HG02981 (cell line): Measurements from ENCODE around the gene CTDSP1.

Experiments used
- ATAC-seq: cut with Tn5 transposase; IDR thresholded peaks from one replicate; pipeline ENCODE4 v1.9.1; 2021; ENCODE audit warnings: mild to moderate bottlenecking, moderate library complexity; ENCODE audit not compliant: unreplicated experiment

The CTDSP1 gene

DNA sequence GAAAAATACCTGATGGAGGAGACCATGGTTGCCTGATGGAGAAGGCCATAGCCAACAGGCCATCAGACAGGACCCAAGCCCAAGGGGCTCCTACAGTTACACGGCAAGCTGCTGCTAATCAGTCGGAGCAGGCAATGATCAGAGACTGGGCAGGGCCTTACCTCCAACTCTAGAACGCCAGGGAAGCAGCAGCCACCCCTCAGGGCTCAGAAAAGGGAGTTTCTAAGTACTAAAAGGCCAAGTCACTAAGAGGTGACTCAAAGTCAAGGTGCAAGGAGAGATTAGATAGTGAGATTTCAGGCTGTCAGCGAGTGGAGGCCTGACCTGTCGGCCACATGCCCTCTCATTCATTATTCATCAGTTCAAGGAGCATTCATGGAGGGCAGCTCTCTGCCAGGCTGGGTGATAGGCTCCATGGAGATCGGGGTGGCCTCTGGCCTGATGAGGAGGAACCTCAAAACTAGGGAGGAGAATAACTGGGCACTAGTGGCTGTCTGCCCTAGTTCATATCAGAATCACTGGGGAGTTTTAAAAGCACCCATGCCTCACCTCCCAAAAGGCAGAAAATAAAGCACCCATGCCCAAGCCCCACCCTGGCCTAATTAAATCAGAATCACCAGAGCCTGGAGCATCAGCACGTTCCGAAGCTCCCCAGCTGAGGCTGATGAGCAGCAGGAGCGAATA is 22.9 kb downstream of the CTDSP1 start:
- ATAC-seq: no peak

DNA sequence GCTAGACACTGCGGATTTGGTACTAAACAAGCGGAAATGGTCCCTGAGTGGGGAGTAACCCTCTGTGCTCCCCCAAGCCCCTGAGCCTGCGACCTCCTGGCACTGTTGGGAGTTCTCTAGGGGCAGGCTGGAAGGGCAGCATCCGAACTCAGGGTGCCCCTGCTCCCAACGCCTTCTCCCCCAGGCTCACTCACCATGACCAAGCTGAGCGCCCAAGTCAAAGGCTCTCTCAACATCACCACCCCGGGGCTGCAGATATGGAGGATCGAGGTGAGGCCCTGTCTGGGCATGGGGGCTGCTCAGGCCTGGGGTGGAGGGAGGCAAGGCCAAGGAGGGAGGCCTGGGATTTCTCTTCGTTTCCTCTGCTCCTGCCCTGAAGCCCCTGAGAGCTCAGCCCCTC is 23.9 kb downstream of the CTDSP1 start:
- ATAC-seq: no peak

DNA sequence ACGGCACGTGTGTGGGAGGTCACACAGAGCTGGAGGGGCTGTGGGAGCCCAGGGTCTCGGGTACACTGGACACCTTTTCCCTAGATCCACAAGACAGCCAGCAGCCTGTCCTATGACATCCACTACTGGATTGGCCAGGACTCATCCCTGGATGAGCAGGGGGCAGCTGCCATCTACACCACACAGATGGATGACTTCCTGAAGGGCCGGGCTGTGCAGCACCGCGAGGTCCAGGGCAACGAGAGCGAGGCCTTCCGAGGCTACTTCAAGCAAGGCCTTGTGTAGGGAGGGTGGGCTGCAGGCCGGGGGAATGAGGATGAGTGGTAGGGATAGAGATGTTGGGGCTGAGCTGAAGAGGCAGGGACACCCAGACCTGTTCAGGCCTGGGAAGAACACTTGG is 25.9 kb downstream of the CTDSP1 start:
- ATAC-seq: no peak

DNA sequence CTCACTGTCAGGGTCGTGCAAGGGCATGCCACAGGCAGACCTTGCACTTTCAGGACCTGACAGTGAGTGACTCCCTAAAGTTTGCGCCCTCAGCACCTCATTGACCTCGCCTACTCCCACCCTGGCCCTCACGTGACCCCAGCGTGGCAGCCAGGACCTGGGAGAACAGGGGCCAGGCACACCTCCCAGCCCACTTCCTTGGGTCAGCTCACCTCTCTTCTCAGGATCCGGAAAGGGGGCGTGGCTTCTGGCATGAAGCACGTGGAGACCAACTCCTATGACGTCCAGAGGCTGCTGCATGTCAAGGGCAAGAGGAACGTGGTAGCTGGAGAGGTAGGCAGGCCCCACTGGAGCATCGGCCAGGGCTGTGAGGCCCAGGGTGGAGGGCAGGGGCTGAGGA is 28.1 kb downstream of the CTDSP1 start:
- no peak for ATAC-seq

DNA sequence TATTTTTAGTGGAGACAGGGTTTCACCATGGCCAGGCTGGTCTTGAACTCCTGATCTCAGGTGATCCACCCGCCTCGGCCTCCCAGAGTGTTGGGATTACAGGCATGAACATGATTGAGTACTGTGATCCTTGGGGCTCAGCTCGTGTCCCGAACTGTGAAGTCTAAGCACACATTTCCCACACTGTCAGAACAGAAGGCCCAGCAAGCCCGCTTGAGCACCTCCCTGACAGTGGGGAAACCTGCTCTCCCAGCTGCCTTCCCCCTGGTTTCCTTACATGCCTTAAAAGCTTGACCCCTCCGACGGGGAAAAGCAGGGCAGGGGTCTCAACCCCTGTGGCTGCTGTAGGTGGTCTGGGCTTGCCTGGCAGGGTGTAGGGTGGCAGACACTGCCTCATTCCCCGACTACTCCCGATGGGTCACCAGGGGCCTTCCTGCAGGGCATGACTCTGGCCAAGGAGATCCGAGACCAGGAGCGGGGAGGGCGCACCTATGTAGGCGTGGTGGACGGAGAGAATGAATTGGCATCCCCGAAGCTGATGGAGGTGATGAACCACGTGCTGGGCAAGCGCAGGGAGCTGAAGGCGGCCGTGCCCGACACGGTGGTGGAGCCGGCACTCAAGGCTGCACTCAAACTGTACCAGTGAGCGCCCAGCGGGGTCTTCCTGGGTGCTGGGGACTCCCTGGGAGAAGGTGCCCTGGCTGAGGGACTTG is 29.3 kb downstream of the CTDSP1 start:
- no peak for ATAC-seq

DNA sequence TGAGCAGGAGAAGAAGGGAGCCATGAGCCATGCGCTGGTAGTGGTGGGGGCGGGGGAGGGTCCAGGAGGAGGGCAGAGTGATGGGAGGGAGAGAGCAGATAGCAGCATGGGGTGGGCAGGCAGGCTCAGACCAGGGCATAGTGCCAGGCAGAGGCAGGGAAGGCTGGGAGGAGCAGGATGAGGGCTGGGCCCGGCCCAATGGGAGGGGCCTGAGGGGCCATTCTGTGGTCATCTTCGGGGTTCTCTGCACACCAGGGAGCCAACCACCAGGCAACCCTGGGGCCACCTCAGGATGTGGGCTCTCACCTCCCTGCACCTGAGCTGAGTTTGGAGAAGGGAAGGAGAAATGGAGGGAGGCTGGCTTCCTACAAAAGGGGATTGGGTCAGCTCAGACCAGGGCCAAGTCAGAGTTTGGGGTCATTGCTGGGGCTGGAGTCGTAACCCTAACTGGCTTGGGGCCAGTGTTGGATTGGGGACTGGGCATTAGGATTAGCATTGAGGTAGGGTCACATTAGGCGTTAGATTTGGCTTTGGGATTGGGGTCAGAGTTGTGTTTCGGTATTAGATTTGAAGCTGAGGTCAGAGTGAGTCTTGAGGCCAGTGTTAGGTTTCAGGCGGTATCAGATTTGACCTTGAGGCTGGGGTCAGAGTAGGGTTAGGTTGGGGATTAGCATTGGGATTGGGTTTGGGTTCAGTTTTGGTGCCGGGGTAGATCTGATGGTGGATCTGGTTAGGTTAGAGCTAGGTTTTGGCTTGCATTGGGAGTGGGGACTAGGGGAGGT is 30.4 kb downstream of the CTDSP1 start:
- ATAC-seq: no peak

DNA sequence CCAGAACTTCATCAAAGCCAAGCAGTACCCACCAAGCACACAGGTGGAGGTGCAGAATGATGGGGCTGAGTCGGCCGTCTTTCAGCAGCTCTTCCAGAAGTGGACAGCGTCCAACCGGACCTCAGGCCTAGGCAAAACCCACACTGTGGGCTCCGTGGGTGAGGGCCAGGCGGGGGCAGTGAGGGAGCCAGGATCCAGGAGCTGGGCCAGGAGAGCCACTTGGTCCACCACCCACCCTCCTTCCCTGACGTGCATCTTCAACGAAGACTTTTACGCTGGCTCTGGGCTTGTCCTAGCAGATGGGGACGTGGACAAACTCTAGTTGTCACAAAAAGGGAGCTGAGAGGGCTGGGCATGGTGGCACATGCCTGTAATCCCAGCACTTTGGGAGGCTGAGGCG is 31.1 kb downstream of the CTDSP1 start:
- ATAC-seq: no peak

DNA sequence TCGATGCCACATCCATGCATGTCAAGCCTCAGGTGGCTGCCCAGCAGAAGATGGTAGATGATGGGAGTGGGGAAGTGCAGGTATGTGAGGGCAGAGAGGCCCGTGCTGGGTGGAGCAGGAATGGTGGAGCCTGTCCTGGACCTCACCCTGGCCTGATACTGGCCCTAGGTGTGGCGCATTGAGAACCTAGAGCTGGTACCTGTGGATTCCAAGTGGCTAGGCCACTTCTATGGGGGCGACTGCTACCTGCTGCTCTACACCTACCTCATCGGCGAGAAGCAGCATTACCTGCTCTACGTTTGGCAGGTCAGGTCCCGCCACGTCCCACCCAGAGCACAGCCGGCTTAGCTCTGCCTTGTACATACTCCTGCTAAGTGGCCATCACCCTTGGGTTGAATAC is 32.2 kb downstream of the CTDSP1 start:
- ATAC-seq: no peak

DNA sequence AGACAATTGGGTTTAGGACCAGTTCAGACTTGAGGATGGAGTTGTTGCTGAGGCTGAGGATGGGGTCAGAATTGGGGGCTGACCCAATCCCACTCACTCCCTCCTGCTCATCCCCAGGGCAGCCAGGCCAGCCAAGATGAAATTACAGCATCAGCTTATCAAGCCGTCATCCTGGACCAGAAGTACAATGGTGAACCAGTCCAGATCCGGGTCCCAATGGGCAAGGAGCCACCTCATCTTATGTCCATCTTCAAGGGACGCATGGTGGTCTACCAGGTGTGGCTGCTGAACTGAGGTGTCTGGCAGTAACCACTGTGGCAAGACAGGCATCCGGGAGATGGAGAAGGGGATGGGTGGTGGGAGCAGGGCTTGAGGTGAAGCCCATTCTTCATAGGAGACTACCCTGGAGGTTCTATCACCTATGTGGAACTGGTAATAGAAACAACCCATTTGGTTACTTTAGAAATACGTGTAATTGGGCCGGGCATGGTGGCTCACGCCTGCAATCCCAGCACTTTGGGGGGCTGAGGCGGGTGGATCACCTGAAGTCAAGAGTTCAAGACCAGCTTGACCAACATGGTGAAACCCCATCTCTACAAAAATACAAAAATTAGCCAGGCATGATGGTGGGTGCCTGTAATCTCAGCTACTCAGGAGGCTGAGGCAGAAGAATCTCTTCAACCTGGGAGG is 33.2 kb downstream of the CTDSP1 start:
- no peak for ATAC-seq

DNA sequence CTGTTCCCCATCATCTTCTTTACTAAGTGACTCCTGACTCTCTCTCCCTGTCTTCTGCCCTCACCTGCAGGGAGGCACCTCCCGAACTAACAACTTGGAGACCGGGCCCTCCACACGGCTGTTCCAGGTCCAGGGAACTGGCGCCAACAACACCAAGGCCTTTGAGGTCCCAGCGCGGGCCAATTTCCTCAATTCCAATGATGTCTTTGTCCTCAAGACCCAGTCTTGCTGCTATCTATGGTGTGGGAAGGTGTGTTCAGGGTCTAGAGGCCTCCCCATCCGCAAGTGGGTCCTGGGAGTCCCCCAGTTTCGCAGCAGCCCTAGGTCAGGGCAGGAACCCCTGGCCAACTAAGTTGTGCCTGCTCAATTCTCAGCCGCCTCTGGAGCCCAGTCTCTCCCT is 34.8 kb downstream of the CTDSP1 start:
- no peak for ATAC-seq

DNA sequence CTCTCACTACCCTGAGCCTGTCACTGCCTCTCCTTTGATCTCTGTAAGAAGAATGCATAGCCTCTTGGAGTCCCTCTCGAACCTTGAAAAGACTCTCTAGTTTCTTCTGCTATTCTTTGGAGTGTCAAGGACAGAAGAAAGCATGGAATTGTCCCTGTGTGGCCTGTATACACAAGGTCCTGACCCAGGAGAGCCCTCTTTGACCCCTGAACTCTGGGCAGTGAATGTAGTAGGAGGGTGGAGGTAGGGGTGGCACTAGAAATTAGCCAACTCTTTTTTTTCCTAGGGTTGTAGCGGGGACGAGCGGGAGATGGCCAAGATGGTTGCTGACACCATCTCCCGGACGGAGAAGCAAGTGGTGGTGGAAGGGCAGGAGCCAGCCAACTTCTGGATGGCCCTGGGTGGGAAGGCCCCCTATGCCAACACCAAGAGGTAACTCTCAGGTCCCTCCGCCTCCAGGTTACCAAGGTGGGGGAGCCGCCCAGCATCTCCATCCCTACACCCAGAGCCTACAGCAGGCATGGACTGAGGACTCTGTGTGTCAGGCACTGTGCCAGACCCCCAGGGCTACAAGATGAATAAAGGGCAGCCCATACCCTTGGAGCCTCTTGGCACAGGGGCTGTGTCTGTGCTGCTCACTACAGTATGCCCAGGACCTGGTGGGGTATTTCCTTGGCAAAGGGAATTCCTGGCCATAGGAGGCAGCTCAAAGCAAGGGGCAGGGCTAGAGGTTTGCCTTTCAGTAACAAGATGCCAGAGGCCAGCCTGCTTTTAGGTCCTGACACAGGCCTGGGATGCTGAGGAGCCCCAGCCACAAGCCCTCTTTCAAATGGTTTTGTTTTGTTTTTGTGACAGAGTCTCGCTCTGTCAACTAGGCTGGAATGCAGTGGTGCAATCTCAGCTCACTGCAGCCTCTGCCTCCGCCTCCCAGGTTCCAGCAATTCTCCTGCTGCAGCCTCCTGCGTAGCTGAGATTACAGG is 35.6 kb downstream of the CTDSP1 start:
- no peak for ATAC-seq

DNA sequence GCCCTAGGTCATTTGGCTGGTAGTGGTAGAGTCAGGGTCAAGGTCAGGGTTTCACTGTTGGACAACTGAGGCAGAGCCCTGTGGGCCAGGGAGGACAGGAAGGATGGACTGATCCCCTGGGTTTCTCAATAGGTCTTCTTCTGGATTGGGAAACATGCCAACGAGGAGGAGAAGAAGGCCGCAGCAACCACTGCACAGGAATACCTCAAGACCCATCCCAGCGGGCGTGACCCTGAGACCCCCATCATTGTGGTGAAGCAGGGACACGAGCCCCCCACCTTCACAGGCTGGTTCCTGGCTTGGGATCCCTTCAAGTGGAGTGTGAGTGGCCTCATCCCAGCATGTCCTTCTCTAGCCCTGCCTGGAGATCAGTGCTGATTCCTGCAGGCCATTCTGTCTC is 37.3 kb downstream of the CTDSP1 start:
- no peak for ATAC-seq

DNA sequence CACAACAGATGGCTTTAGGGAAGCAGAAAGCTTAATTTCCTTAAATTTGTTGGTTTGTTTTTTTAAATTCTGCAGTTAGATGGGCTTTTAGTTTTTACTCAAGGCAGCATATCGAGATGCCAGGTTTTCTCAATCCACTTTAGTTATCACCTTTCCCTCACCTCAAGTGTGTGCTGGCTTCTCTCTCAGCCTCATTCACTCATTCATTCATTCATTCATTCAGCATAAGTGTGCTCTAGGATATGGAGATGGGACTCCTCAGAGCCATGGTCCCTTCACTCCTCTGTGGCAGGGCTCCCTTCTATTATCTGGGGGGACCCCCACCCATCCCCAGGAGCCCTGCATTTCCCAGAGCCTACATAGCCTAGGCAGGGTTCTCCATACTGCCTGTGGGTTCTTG is 38.3 kb downstream of the CTDSP1 start:
- ATAC-seq: no peak

DNA sequence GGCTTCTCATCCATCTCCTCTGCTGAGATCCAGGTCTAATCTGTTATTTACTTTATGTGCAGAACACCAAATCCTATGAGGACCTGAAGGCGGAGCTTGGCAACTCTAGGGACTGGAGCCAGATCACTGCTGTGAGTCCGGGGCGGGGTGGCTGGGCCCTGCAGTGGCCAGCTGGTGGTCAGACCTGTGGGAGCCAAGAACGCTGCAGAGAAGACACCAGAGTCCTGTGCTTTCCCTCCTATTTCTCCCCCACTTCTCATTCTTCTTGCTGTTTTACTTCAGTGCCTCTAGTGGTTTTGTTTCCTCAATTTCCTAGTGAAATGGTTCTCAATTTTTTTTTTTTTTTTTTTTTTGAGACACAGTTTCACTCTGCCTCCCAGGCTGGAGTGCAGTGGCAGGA is 38.9 kb downstream of the CTDSP1 start:
- no peak for ATAC-seq

DNA sequence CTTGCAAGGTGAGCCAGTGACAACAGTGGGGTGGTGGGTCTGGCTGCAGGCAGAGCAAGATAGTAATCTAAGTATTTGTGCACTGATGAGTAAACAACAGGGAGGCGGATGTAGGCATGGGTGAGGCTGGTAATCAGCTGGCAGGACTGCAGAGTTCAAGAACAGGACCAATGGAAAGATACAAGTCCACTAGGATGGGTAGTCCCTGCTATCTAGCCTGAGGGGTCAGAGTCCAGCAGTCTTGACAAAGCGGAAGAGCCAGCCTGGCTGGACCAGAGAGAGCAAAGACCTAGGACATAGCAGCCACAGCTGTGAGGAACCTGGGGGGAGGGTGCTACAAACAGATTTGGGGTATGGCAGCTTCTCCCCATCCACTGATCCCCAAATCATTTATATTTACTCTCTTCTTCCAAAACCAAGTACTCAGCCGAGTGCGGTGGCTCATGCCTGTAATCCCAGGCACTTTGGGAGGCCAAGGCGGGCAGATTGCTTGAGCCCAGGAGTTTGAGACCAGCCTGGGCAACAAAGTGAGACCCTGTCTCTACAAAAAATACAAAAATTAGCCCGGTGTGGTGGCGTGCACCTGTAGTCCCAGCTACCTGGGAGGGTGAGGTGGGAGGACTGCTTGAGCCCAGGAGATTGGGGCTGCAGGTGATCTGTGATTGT is 45.2 kb downstream of the CTDSP1 start:
- ATAC-seq: no peak

DNA sequence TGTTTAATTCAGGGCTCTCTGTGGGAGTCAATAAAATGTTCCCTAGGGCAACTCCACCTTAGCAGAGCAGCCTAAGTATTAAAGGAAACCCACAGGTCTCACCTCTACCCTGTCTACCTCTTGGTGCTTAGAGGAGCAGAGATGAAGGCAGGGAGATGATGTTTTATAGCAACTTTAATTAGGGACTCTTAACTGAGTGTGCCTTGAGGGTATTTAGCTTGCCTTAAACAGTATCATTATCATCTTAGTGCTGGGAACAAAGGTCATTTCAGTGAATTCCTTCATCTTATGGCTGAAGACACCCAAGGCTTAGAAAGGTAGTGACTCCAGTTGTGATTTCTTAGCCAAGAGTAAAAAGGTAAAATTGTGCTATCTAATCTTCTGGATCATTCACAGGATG is 45.9 kb downstream of the CTDSP1 start:
- no peak for ATAC-seq

DNA sequence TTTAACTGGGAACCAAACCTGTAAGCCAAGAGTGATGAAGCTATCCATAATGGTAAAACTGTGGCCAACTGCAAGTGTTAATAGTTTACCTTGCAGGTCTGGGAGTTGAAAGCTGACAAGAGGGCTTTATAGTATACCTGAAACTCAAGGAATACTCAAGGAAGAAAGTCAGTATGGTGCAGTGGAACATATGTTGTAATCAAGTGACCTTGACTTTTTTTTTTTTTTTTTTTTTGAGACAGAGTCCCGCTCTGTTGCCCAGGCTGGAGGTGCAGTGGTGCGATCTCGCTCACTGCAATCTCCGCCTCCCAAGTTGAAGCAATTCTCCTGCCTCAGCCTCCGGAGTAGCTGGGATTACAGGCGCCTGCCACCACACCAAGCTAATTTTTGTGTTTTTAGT is 46.9 kb downstream of the CTDSP1 start:
- ATAC-seq: no peak

DNA sequence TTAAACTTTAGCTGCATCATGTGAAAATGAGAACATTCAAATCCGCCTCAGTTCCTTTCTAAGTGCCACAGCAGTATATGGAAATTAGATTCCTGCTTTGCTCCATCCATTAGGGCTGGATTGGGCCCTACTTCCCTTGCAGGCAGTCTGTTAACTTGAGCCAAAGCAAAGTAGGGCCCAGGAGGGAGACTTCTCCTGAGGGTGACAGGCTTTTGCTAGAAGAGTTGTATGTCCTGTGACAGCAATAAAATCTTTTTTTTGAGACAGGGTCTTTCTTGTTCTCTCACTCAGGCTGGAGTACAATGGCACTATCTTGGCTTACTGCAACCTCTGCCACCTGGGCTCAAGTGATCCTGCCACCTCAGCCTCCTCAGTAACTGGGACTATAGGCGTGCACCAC is 47.4 kb downstream of the CTDSP1 start:
- ATAC-seq: no peak

DNA sequence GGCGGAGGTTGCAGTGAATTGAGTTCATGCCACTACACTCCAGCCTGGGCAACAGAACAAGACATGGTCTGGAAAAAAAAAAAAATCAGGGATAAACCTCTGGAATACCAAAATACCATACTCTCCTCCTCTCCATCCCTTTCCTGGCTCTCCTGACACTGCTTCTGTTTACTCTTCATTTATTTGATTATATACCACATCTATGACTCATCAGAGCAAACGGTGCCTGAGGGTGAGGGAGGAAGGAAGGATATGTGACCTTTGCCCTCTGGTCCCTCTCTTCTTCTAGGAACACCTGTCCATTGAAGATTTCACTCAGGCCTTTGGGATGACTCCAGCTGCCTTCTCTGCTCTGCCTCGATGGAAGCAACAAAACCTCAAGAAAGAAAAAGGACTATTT is 49.3 kb downstream of the CTDSP1 start:
- no peak for ATAC-seq

DNA sequence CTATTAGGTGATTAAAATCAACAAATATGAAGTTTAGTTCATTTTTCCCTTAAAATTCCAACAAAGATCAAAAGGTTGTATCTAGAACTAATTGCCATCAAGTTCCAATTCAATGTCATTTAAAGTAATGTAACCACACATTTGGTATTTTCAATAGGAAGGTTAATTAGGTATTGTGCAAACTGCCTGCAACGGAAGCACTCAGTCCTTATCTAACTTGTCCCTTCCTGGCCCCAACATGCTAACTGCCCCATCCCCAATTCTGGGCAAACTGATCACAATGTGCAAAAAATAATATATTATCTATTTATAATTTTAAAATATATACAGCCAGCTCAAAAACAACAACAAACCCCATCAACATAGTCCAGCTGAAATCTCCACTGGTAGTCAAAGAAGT is 52.4 kb downstream of the CTDSP1 start:
- ATAC-seq: no peak
